GM23338 (cell line): Measurements from ENCODE around the gene VSIR. TPM values are rescaled to one million over a fixed set of nuclear protein-coding genes. Genes with fewer than 3 reads are reported as not detected.

Source experiments
- EZH2phosphoT487 ChIP-seq: fragments of 200-600 bp; sonication (generic); IDR thresholded peaks from one replicate; pipeline ENCODE4 v1.8.1; 2018; ENCODE audit warnings: antibody characterized with exemption; ENCODE audit not compliant: unreplicated experiment
- JUNB ChIP-seq: IDR thresholded peaks from one replicate; pipeline ENCODE4 v1.6.1; 2016; ENCODE audit warnings: antibody characterized with exemption; ENCODE audit not compliant: unreplicated experiment
- POLR2AphosphoS5 ChIP-seq: IDR thresholded peaks from 2 replicates; pipeline ENCODE4 v1.6.1; 2016; ENCODE audit warnings: antibody characterized with exemption, low read depth
- ZNF114 ChIP-seq: fragments of 250-450 bp; sonication (Bioruptor Pico); IDR thresholded peaks from 2 replicates; pipeline ENCODE4 v1.5.0; 2020; ENCODE audit warnings: mild to moderate bottlenecking, moderate library complexity
- ZNF462 ChIP-seq: fragments of 250-450 bp; sonication (Bioruptor Pico); IDR thresholded peaks from 2 replicates; pipeline ENCODE4 v1.5.0; 2020; ENCODE audit warnings: mild to moderate bottlenecking, moderate library complexity
- polyA plus RNA-seq: library from polyadenylated mRNA; unstranded; fragments of >200 nt; fragmentation: Nextera tagmentation; extraction: Ambion mirVana; gene quantifications from 2 replicates; pipeline ENCODE4 v1.2.1, GENCODE V29; 2016
- total RNA-seq: library from RNA; depleted of rRNA; stranded (reverse); fragments of >200 nt; shearing (Covaris generic); gene quantifications from 2 replicates; pipeline ENCODE4 v1.2.3, GENCODE V29; 2014
- TF ChIP-seq, protein P1 (sequence below): IDR thresholded peaks from one replicate; pipeline ENCODE4 v1.6.1; 2018; ENCODE audit warnings: antibody characterized with exemption; ENCODE audit not compliant: unreplicated experiment

Gene VSIR
- total and polyA plus RNA-seq, 2 experiments from 2014 or later, result 0.10 to 0.74 TPM

DNA sequence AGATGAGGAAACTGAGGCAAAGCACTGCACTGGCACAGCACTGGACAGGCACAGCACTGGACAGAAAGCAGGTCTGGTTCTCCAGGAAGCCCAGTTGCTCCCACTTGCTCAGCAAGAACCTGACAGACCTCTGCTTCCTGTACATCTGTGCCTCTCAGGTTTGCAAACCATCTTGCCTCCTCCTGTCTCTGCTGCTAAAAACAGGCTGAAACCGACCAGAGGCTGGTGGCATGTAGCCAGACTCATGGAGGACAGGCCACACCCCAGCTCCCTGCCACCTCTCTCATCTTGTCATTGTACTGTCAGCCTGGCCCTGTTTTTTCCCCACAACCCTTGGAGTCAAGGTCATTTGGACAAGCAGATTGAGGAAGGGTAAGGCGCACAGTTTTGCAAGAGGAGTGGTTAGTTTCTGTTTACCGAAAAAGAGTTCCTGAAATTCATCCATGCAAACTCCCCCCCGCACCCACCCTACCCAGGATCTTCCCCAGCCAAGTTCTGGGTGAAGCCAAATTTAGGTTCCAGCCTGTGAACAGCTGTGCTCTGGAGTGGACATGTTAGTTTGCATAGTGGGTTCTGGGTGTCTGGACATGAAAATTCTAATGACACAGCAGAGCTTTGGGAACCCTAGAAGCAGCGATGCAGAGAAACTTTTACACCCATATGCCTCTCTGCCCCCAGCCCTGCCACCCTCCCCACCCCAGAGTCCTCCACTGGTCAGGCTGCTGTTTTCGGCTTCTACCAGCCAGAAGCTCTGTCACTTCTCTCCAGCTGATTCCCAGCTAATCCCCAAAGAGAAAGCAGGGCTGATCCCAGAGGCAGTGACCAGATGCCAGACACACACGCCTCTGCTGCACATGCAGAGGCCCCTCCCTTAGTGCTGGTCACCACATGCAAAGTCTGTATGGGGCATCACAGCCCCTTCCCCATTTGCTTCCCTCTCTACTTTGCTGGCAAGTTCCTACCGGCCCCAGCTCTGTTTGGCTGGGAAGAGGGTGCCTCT, 45.3 kb downstream of the VSIR start (continued):
- TF ChIP-seq ZNF462 (CRISPR knock-in tag) (no peak), ZNF114 (CRISPR knock-in tag) (no peak), EZH2phosphoT487 (no peak), POLR2AphosphoS5 (no peak), JUNB (no peak)
- TF ChIP-seq, protein P1, sequence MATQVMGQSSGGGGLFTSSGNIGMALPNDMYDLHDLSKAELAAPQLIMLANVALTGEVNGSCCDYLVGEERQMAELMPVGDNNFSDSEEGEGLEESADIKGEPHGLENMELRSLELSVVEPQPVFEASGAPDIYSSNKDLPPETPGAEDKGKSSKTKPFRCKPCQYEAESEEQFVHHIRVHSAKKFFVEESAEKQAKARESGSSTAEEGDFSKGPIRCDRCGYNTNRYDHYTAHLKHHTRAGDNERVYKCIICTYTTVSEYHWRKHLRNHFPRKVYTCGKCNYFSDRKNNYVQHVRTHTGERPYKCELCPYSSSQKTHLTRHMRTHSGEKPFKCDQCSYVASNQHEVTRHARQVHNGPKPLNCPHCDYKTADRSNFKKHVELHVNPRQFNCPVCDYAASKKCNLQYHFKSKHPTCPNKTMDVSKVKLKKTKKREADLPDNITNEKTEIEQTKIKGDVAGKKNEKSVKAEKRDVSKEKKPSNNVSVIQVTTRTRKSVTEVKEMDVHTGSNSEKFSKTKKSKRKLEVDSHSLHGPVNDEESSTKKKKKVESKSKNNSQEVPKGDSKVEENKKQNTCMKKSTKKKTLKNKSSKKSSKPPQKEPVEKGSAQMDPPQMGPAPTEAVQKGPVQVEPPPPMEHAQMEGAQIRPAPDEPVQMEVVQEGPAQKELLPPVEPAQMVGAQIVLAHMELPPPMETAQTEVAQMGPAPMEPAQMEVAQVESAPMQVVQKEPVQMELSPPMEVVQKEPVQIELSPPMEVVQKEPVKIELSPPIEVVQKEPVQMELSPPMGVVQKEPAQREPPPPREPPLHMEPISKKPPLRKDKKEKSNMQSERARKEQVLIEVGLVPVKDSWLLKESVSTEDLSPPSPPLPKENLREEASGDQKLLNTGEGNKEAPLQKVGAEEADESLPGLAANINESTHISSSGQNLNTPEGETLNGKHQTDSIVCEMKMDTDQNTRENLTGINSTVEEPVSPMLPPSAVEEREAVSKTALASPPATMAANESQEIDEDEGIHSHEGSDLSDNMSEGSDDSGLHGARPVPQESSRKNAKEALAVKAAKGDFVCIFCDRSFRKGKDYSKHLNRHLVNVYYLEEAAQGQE, result no peak
